ENCODE data around the gene LRPAP1. TPM values are rescaled to one million over a fixed set of nuclear protein-coding genes. Genes with fewer than 3 reads are reported as not detected.
A peak's percentile ranks its signal among the peaks of the same experiment; 100 is the strongest.

The LRPAP1 gene
- total RNA-seq, 2 donors from 2014 or later: 256 to 321 TPM

- H3K27ac ChIP-seq: peak overlapping the region; percentile 73 to 77
- no peak overlapping the region for H3K4me3 ChIP-seq
- no peaks in the 10 kb centered on the region for H3K36me3 ChIP-seq
- no peak for TF ChIP-seq CTCF (IDR thresholded peaks at IDR 0.05)
- peaks cover 0 to 61% of the 10 kb centered on the region in 2 donors for H3K4me1 ChIP-seq
- no peaks in the 10 kb centered on the region for H3K27me3 ChIP-seq
- H3K9me3 ChIP-seq: no peaks in the 10 kb centered on the region
- DNase-seq (ENCODE audit: low spot score): no peak
Observed at GRCh38 chr4:3469386-3470243, 62.6 kb downstream of the LRPAP1 start.

GRCh38 chr4:3468804-3469203, 63.4 kb downstream of the LRPAP1 start:
- no peaks in the 10 kb centered on the region for H3K9me3 ChIP-seq
- no peak for DNase-seq (ENCODE audit: low spot score)
- H3K27me3 ChIP-seq: no peaks in the 10 kb centered on the region
- H3K27ac ChIP-seq: peak overlapping the region; percentile 73 to 77
- no peaks in the 10 kb centered on the region for H3K36me3 ChIP-seq
- peaks cover 0 to 61% of the 10 kb centered on the region in 2 donors for H3K4me1 ChIP-seq
- no peak overlapping the region for H3K4me3 ChIP-seq
- TF ChIP-seq CTCF (IDR thresholded peaks at IDR 0.05): no peak

GRCh38 chr4:3468154-3468553, 64.1 kb downstream of the LRPAP1 start:
- Histone ChIP-seq H3K27me3 (no peaks in the 10 kb centered on the region), H3K36me3 (no peaks in the 10 kb centered on the region), H3K4me3 (no peak overlapping the region), H3K4me1 (peaks cover 0 to 63% of the 10 kb centered on the region in 2 donors), H3K9me3 (no peaks in the 10 kb centered on the region), H3K27ac (no peak overlapping the region)
- no peak for TF ChIP-seq CTCF (IDR thresholded peaks at IDR 0.05)
- DNase-seq (ENCODE audit: low spot score): no peak

GRCh38 chr4:3467601-3468031, 64.6 kb downstream of the LRPAP1 start:
- no peak for DNase-seq (ENCODE audit: low spot score)
- H3K4me1 ChIP-seq: peaks cover 0 to 62% of the 10 kb centered on the region in 2 donors
- H3K27me3 ChIP-seq: no peaks in the 10 kb centered on the region
- peak overlapping the region; percentile 85 to 96 for H3K27ac ChIP-seq
- no peaks in the 10 kb centered on the region for H3K9me3 ChIP-seq
- TF ChIP-seq CTCF (IDR thresholded peaks at IDR 0.05): no peak
- no peak overlapping the region for H3K4me3 ChIP-seq
- H3K36me3 ChIP-seq: no peaks in the 10 kb centered on the region

- TF ChIP-seq CTCF (IDR thresholded peaks at IDR 0.05): no peak
- DNase-seq (ENCODE audit: low spot score): no peak
- peaks cover 0 to 68% of the 10 kb centered on the region in 2 donors for H3K4me1 ChIP-seq
- H3K36me3 ChIP-seq: no peaks in the 10 kb centered on the region
- no peaks in the 10 kb centered on the region for H3K9me3 ChIP-seq
- H3K27ac ChIP-seq: peak overlapping the region; percentile 85 to 96
- H3K4me3 ChIP-seq: peak overlapping the region in 1 of 2 donors; percentile 12
- H3K27me3 ChIP-seq: no peaks in the 10 kb centered on the region
Observed at GRCh38 chr4:3466691-3467600, 65.3 kb downstream of the LRPAP1 start.
